GM18909 (cell line): ENCODE measurements around the gene IFT172.

Source experiments
- ATAC-seq: cut with Tn5 transposase; IDR thresholded peaks from one replicate; pipeline ENCODE4 v1.9.1; 2021; ENCODE audit warnings: mild to moderate bottlenecking; ENCODE audit not compliant: unreplicated experiment, poor library complexity

Gene IFT172

GRCh38 chr2:27495840-27496356, 6.4 kb upstream of the IFT172 start:
- ATAC-seq = no peak

- ATAC-seq = no peak
Measured at GRCh38 chr2:27494944-27495554, 5.5 kb upstream of the IFT172 start, which contains the start of gene FNDC4. FNDC4 (minus strand) TSS chr2:27495200; CDS start chr2:27494679, 521 bp downstream.

GRCh38 chr2:27494284-27494943, 4.9 kb upstream of the IFT172 start:
- no peak for ATAC-seq

GRCh38 chr2:27493948-27494283, 4.4 kb upstream of the IFT172 start:
- no peak for ATAC-seq

- ATAC-seq = no peak
Measured at GRCh38 chr2:27492557-27492956, 3.0 kb upstream of the IFT172 start.

- no peak for ATAC-seq
Measured at GRCh38 chr2:27489118-27489497, 435 bp downstream of the IFT172 start.

- no peak for ATAC-seq
Measured at GRCh38 chr2:27485496-27485895, 4.0 kb downstream of the IFT172 start.

- no peak for ATAC-seq
Measured at GRCh38 chr2:27471961-27472360, 17.6 kb downstream of the IFT172 start.

GRCh38 chr2:27464443-27464842, 25.1 kb downstream of the IFT172 start:
- ATAC-seq = no peak

- ATAC-seq = no peak
Measured at GRCh38 chr2:27461118-27461517, 28.4 kb downstream of the IFT172 start.

GRCh38 chr2:27453968-27454367, 35.6 kb downstream of the IFT172 start:
- ATAC-seq = no peak

GRCh38 chr2:27451095-27451494, 38.4 kb downstream of the IFT172 start:
- ATAC-seq = no peak

GRCh38 chr2:27448381-27448780, 41.2 kb downstream of the IFT172 start:
- no peak for ATAC-seq

GRCh38 chr2:27446057-27446456, 43.5 kb downstream of the IFT172 start:
- no peak for ATAC-seq

- ATAC-seq = no peak
Measured at GRCh38 chr2:27445615-27446014, 43.9 kb downstream of the IFT172 start.

GRCh38 chr2:27445155-27445554, 44.4 kb downstream of the IFT172 start:
- ATAC-seq = no peak

- ATAC-seq = no peak
Measured at GRCh38 chr2:27442920-27443282, 46.6 kb downstream of the IFT172 start.

GRCh38 chr2:27441958-27442919, 47.3 kb downstream of the IFT172 start, which contains the start of gene KRTCAP3:
KRTCAP3 (plus strand) TSS chr2:27442381; CDS start chr2:27442413, 32 bp downstream.
- no peak for ATAC-seq

GRCh38 chr2:27441226-27441926, 48.2 kb downstream of the IFT172 start:
- ATAC-seq = no peak

- ATAC-seq = no peak
Measured at GRCh38 chr2:27435628-27436027, 53.9 kb downstream of the IFT172 start.
